ENCODE measurements around the gene TARDBP. TPM values are rescaled to one million over a fixed set of nuclear protein-coding genes. Genes with fewer than 3 reads are reported as not detected.

TARDBP gene
- total RNA-seq, 3 donors from 2014 or later (not counting 1 experiment from before 2014, with no cell fraction given) = 148 to 171 (median 161) TPM

GRCh38 chr1:10973956-10974881, 38.2 kb upstream of the TARDBP start:
- no peak for DNase-seq
- H3K9me3 ChIP-seq (ENCODE audit: control insufficient read depth, insufficient read depth, low read length) = no peaks in the 10 kb centered on the region
- intact Hi-C loops (cut with micrococcal nuclease) = no loop called here
- H3K4me1 ChIP-seq (ENCODE audit: control insufficient read depth, insufficient read depth, low read length) = no peaks in the 10 kb centered on the region
- Mint-ChIP-seq H3K4me1 (no peaks in the 10 kb centered on the region), H3K4me3 (no peak overlapping the region), H3K27me3 (ENCODE audit: low read depth in 2 of 2) (peaks cover under 1 to 3% of the 10 kb centered on the region in 2 donors), H3K9me3 (no peaks in the 10 kb centered on the region), H3K27ac (no peak overlapping the region), H3K36me3 (no peaks in the 10 kb centered on the region)
- WGBS (ENCODE audit: insufficient coverage) = 89% methylated on average over 17 of the region's 17 CpGs
- peaks cover 3% of the 10 kb centered on the region for H3K27me3 ChIP-seq (ENCODE audit: control insufficient read depth, insufficient read depth, low read length)
- no peak for ATAC-seq
- H3K36me3 ChIP-seq (ENCODE audit: control insufficient read depth, insufficient read depth, low read length) = no peaks in the 10 kb centered on the region
- H3K4me3 ChIP-seq (ENCODE audit: low read length) = no peak overlapping the region
- H3K27ac ChIP-seq (ENCODE audit: low read length) = no peak overlapping the region
- TF ChIP-seq, protein P1, sequence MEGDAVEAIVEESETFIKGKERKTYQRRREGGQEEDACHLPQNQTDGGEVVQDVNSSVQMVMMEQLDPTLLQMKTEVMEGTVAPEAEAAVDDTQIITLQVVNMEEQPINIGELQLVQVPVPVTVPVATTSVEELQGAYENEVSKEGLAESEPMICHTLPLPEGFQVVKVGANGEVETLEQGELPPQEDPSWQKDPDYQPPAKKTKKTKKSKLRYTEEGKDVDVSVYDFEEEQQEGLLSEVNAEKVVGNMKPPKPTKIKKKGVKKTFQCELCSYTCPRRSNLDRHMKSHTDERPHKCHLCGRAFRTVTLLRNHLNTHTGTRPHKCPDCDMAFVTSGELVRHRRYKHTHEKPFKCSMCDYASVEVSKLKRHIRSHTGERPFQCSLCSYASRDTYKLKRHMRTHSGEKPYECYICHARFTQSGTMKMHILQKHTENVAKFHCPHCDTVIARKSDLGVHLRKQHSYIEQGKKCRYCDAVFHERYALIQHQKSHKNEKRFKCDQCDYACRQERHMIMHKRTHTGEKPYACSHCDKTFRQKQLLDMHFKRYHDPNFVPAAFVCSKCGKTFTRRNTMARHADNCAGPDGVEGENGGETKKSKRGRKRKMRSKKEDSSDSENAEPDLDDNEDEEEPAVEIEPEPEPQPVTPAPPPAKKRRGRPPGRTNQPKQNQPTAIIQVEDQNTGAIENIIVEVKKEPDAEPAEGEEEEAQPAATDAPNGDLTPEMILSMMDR (IDR thresholded peaks at IDR 0.05) = no peak

- peaks cover 5% of the 10 kb centered on the region for H3K27me3 ChIP-seq (ENCODE audit: control insufficient read depth, insufficient read depth, low read length)
- intact Hi-C loops (cut with micrococcal nuclease) = no loop called here
- H3K4me1 ChIP-seq (ENCODE audit: control insufficient read depth, insufficient read depth, low read length) = no peaks in the 10 kb centered on the region
- no peak overlapping the region for H3K27ac Mint-ChIP-seq
- WGBS (ENCODE audit: insufficient coverage) = 88% methylated on average over 17 of the region's 19 CpGs
- H3K4me1 Mint-ChIP-seq = no peaks in the 10 kb centered on the region
- DNase-seq (no peak), ATAC-seq (no peak)
- H3K4me3 ChIP-seq (ENCODE audit: low read length) = no peak overlapping the region
- peaks cover 10 to 15% of the 10 kb centered on the region in 2 donors for H3K27me3 Mint-ChIP-seq (ENCODE audit: low read depth in 2 of 2)
- H3K36me3 ChIP-seq (ENCODE audit: control insufficient read depth, insufficient read depth, low read length) = no peaks in the 10 kb centered on the region
- TF ChIP-seq, protein P1 (IDR thresholded peaks at IDR 0.05) = no peak
- H3K9me3 ChIP-seq (ENCODE audit: control insufficient read depth, insufficient read depth, low read length) = no peaks in the 10 kb centered on the region
- H3K36me3 Mint-ChIP-seq = no peaks in the 10 kb centered on the region
- H3K9me3 Mint-ChIP-seq = no peaks in the 10 kb centered on the region
- H3K27ac ChIP-seq (ENCODE audit: low read length) = no peak overlapping the region
- H3K4me3 Mint-ChIP-seq = no peak overlapping the region
These were observed 36.7 kb upstream of the TARDBP start for GRCh38 chr1:10975567-10976326.

- no peak for DNase-seq
- H3K36me3 Mint-ChIP-seq = no peaks in the 10 kb centered on the region
- no peaks in the 10 kb centered on the region for H3K4me1 Mint-ChIP-seq
- no peak overlapping the region for H3K4me3 Mint-ChIP-seq
- Histone ChIP-seq H3K36me3 (ENCODE audit: control insufficient read depth, insufficient read depth, low read length) (no peaks in the 10 kb centered on the region), H3K27ac (ENCODE audit: low read length) (no peak overlapping the region), H3K27me3 (ENCODE audit: control insufficient read depth, insufficient read depth, low read length) (peaks cover 5% of the 10 kb centered on the region), H3K4me1 (ENCODE audit: control insufficient read depth, insufficient read depth, low read length) (no peaks in the 10 kb centered on the region), H3K4me3 (ENCODE audit: low read length) (no peak overlapping the region), H3K9me3 (ENCODE audit: control insufficient read depth, insufficient read depth, low read length) (no peaks in the 10 kb centered on the region)
- ATAC-seq = no peak
- TF ChIP-seq, protein P1 (IDR thresholded peaks at IDR 0.05) = no peak
- WGBS (ENCODE audit: insufficient coverage) = 61% methylated on average over 4 of the region's 4 CpGs
- no peaks in the 10 kb centered on the region for H3K9me3 Mint-ChIP-seq
- H3K27ac Mint-ChIP-seq = no peak overlapping the region
- intact Hi-C loops (cut with micrococcal nuclease) = no loop called here
- H3K27me3 Mint-ChIP-seq (ENCODE audit: low read depth in 2 of 2) = peaks cover 13 to 29% of the 10 kb centered on the region in 2 donors
These were observed 33.7 kb upstream of the TARDBP start for GRCh38 chr1:10978719-10979118.
